ENCODE data around the gene ZNF280A.
A peak's percentile ranks its signal among the peaks of the same experiment; 100 is the strongest.

The ZNF280A gene

GRCh38 chr22:22463855-22464540 lies 56.1 kb downstream of the ZNF280A start:
- no peak overlapping the region for H3K4me3 ChIP-seq
- DNase-seq (ENCODE audit: low spot score in 2 of 2) = peak; percentile 52 to 80
- no peaks in the 10 kb centered on the region for H3K4me1 ChIP-seq
- in situ Hi-C loops (cut with MboI; ENCODE audit: low sequenced_read_pairs) = loop anchor here (10.0 to 25.0 kb wide), 3 partner anchors 248 to 673 kb away; partner anchors contain the start of genes RAB36 and RSPH14
- H3K36me3 ChIP-seq (replicated peaks) = no peaks in the 10 kb centered on the region
- H3K9me3 ChIP-seq = 0 out of 2 replicates have a peak, but pooled peaks cover 3% of the 10 kb centered on the region
- peaks cover 2% of the 10 kb centered on the region; the same call in 1 of the 2 replicates for H3K27me3 ChIP-seq (ENCODE audit: low read depth)
